ENCODE data around the gene XBP1. TPM values are rescaled to one million over a fixed set of nuclear protein-coding genes. Genes with fewer than 3 reads are reported as not detected.

Gene XBP1
- total RNA-seq, 2 experiments from 2014 or later: 35.8 to 118 TPM

DNA sequence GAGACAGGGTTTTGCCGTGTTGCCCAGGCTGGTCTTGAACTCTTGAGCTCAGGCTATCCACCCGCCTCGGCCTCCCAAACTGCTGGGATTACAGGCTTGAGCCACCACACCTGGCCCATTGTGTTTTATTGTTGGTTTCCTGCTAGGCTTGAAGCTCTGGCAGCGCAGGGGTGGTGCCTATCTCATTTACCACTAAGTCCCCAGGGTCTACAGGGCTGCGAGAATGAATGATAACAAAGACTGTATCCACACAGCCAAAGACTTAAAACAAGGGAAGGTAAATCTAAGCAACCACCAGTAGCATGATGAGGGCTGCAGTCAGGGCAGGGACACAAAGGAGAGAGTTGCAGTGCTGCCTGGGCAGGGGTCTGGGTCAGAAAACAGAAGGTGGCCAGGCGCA, 37.3 kb upstream of the XBP1 start:
- Histone ChIP-seq H3K4me3 (ENCODE audit: low read depth, low read length, poor library complexity, severe bottlenecking) (no peak overlapping the region), H3K27ac (ENCODE audit: low read depth, low read length, poor library complexity, severe bottlenecking) (no peak overlapping the region), H2AFZ (ENCODE audit: low read length) (no peak overlapping the region), H3K4me1 (ENCODE audit: insufficient read depth, low read length, poor library complexity, severe bottlenecking) (no peaks in the 10 kb centered on the region), H3K36me3 (ENCODE audit: insufficient read depth, low read length) (no peaks in the 10 kb centered on the region), H3K9me3 (ENCODE audit: low read length) (no peaks in the 10 kb centered on the region), H3K4me2 (ENCODE audit: low read length) (no peak overlapping the region), H4K20me1 (ENCODE audit: insufficient read depth, low read length) (no peaks in the 10 kb centered on the region), H3K79me2 (ENCODE audit: insufficient read depth, low read depth, low read length) (no peaks in the 10 kb centered on the region), H3K9me2 (ENCODE audit: insufficient read depth, low read length) (no peaks in the 10 kb centered on the region)
- POLR2A ChIA-PET: no interaction called here
- TF ChIP-seq, protein P1, sequence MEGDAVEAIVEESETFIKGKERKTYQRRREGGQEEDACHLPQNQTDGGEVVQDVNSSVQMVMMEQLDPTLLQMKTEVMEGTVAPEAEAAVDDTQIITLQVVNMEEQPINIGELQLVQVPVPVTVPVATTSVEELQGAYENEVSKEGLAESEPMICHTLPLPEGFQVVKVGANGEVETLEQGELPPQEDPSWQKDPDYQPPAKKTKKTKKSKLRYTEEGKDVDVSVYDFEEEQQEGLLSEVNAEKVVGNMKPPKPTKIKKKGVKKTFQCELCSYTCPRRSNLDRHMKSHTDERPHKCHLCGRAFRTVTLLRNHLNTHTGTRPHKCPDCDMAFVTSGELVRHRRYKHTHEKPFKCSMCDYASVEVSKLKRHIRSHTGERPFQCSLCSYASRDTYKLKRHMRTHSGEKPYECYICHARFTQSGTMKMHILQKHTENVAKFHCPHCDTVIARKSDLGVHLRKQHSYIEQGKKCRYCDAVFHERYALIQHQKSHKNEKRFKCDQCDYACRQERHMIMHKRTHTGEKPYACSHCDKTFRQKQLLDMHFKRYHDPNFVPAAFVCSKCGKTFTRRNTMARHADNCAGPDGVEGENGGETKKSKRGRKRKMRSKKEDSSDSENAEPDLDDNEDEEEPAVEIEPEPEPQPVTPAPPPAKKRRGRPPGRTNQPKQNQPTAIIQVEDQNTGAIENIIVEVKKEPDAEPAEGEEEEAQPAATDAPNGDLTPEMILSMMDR (conservative IDR thresholded peaks at IDR 0.05; ENCODE audit: low read length): no peak
- no peak for TF ChIP-seq EZH2phosphoT487 (IDR thresholded peaks at IDR 0.05; ENCODE audit: borderline replicate concordance, low read depth, low read length)
- CTCF ChIA-PET (ENCODE audit: unreplicated experiment): no interaction called here
- no peak for DNase-seq (ENCODE audit: low spot score)
- no TSS peak for BruUV-seq (replicated peaks)
- intact Hi-C loops (cut with micrococcal nuclease; ENCODE audit: unreplicated experiment): no loop called here

DNA sequence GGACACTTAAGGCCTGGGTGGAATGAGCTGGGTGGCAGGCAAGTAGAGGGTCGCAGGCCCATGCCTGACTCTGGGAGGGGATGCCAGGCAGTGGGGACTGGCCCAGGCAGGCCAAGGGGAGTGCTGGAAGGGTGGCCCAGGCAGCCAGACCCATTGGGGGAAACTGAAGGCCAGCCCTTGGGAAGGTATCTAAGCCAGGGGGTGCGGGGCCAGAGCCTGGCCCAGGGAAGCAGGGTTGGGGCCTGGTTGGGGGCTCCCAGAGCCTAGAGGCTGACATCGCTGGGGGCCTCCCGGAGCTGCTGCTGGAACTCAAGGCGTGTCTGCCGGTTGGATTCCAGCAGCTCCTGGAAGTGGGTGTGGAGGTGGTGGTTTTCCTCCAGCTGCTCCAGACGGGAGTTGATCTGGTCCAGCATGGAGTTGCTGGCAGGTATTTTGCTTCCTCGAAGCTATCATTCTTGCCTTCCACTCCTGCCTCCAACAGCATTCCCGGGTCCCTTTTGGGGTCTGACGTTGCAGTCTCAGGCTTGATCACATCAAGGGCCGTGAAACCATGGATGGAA, 35.3 kb upstream of the XBP1 start:
- ChIA-PET POLR2A (interaction anchor here (1.0 kb wide), 1 partner anchor 82 kb away, joined by 3 read pairs; no protein-coding TSS in a partner anchor), CTCF (ENCODE audit: unreplicated experiment) (no interaction called here)
- intact Hi-C loops (cut with micrococcal nuclease; ENCODE audit: unreplicated experiment): no loop called here
- DNase-seq (ENCODE audit: low spot score): no peak
- Histone ChIP-seq H3K4me3 (ENCODE audit: low read depth, low read length, poor library complexity, severe bottlenecking) (no peak overlapping the region), H3K9me2 (ENCODE audit: insufficient read depth, low read length) (no peaks in the 10 kb centered on the region), H3K4me2 (ENCODE audit: low read length) (no peak overlapping the region), H3K9me3 (ENCODE audit: low read length) (no peaks in the 10 kb centered on the region), H3K27ac (ENCODE audit: low read depth, low read length, poor library complexity, severe bottlenecking) (no peak overlapping the region), H3K36me3 (ENCODE audit: insufficient read depth, low read length) (no peaks in the 10 kb centered on the region), H3K4me1 (ENCODE audit: insufficient read depth, low read length, poor library complexity, severe bottlenecking) (no peaks in the 10 kb centered on the region), H2AFZ (ENCODE audit: low read length) (no peak overlapping the region), H4K20me1 (ENCODE audit: insufficient read depth, low read length) (no peaks in the 10 kb centered on the region), H3K79me2 (ENCODE audit: insufficient read depth, low read depth, low read length) (no peaks in the 10 kb centered on the region)
- no TSS peak for BruUV-seq (replicated peaks)
- TF ChIP-seq EZH2phosphoT487 (IDR thresholded peaks at IDR 0.05; ENCODE audit: borderline replicate concordance, low read depth, low read length): no peak
- TF ChIP-seq, protein P1 (conservative IDR thresholded peaks at IDR 0.05; ENCODE audit: low read length): no peak

DNA sequence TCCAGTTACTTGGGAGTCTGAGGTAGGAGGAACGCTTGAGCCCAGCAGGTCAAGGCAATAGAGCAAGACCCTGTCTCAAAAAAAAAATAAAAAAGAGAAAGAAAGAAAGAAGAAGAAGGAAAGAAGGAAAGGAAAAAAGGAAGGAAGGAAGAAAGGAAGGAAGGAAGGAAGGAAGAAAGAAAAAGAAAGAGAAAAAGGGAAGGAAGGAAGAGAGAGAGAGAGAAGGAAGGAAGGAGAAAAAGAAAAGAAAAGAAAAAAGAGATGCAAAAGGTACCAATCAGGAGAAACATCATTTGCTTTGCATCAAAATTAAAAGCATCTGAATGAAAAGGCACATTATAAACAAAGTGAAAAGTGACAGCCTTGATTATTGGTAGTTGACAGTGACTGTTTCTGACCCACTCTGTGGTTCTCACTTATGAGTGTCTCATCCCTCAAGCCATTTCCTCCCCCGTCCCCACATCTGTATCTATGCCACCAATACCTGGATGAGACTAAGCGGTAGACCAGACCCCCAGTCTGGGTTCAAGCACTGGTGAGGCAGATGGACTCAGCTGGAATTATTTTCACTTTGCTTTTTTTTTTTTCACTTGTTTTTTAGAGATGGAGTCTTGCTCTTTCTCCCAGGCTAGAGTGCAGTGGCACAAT, 33.0 kb upstream of the XBP1 start:
- intact Hi-C loops (cut with micrococcal nuclease; ENCODE audit: unreplicated experiment): no loop called here
- DNase-seq (ENCODE audit: low spot score): no peak
- no peaks in the 10 kb centered on the region for H4K20me1 ChIP-seq (ENCODE audit: insufficient read depth, low read length)
- ChIA-PET CTCF (ENCODE audit: unreplicated experiment) (no interaction called here), POLR2A (interaction anchor here (0.6 kb wide), 1 partner anchor 206 kb away, joined by 7 read pairs; no protein-coding TSS in a partner anchor)
- H3K79me2 ChIP-seq (ENCODE audit: insufficient read depth, low read depth, low read length): no peaks in the 10 kb centered on the region
- no peaks in the 10 kb centered on the region for H3K9me2 ChIP-seq (ENCODE audit: insufficient read depth, low read length)
- no peak overlapping the region for H3K4me3 ChIP-seq (ENCODE audit: low read depth, low read length, poor library complexity, severe bottlenecking)
- TF ChIP-seq, protein P1 (conservative IDR thresholded peaks at IDR 0.05; ENCODE audit: low read length): no peak
- TF ChIP-seq EZH2phosphoT487 (IDR thresholded peaks at IDR 0.05; ENCODE audit: borderline replicate concordance, low read depth, low read length): no peak
- no peak overlapping the region for H3K4me2 ChIP-seq (ENCODE audit: low read length)
- no peak overlapping the region for H2AFZ ChIP-seq (ENCODE audit: low read length)
- no peaks in the 10 kb centered on the region for H3K36me3 ChIP-seq (ENCODE audit: insufficient read depth, low read length)
- H3K4me1 ChIP-seq (ENCODE audit: insufficient read depth, low read length, poor library complexity, severe bottlenecking): no peaks in the 10 kb centered on the region
- H3K9me3 ChIP-seq (ENCODE audit: low read length): no peaks in the 10 kb centered on the region
- BruUV-seq (replicated peaks): no TSS peak
- H3K27ac ChIP-seq (ENCODE audit: low read depth, low read length, poor library complexity, severe bottlenecking): no peak overlapping the region
